Measurements from ENCODE around the gene GLYR1.

DNA sequence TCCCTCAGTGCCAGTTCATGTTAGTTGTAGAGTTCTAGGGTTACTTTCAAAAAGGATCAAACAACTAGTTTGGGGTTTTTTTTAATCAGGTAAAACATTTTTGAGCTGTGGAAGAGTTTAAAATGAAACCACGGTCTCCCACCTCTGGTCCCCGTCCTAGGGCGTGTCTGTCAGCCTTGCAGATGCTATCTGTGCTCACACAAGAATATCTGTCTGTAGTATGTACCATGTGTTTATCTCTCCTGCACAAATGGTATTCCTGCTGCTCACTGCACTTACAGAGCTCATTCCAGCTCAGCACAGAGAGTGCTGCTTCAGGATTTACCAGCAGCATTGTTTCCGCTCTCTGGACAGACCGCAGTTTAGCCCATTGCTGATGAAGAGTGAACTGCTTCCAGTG, 39.1 kb upstream of the GLYR1 start:
- TF ChIP-seq, protein P1, sequence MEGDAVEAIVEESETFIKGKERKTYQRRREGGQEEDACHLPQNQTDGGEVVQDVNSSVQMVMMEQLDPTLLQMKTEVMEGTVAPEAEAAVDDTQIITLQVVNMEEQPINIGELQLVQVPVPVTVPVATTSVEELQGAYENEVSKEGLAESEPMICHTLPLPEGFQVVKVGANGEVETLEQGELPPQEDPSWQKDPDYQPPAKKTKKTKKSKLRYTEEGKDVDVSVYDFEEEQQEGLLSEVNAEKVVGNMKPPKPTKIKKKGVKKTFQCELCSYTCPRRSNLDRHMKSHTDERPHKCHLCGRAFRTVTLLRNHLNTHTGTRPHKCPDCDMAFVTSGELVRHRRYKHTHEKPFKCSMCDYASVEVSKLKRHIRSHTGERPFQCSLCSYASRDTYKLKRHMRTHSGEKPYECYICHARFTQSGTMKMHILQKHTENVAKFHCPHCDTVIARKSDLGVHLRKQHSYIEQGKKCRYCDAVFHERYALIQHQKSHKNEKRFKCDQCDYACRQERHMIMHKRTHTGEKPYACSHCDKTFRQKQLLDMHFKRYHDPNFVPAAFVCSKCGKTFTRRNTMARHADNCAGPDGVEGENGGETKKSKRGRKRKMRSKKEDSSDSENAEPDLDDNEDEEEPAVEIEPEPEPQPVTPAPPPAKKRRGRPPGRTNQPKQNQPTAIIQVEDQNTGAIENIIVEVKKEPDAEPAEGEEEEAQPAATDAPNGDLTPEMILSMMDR (IDR thresholded peaks at IDR 0.05) = no peak
- no peak for TF ChIP-seq POLR2A (IDR thresholded peaks at IDR 0.05)
- TF ChIP-seq POLR2AphosphoS5 (IDR thresholded peaks at IDR 0.05; ENCODE audit: insufficient read depth in 1 of 2, low read depth in 1 of 2) = no peak

Data from vagina (tissue), 2 donors.